ENCODE measurements around the gene CD38.

DNA sequence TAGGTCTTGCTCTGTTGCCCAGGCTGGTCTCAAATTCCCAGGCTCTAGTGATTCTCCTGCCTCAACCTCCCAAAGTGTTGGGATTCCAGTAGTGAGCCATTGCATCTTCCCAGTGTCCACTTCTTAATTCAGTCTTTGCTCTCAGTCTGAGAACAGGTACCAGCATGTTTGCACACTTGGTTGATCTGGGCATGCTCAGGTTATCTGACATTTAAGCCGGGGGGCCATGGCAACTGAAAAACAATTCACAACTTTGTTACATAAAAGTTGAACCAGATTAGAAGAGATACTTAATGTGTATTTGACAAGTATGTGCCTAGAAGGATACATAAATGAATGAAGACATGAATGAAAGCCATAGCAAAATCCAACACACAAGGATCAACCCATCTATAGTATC lies 121.4 kb downstream of the CD38 start:
- TF ChIP-seq, protein P1, sequence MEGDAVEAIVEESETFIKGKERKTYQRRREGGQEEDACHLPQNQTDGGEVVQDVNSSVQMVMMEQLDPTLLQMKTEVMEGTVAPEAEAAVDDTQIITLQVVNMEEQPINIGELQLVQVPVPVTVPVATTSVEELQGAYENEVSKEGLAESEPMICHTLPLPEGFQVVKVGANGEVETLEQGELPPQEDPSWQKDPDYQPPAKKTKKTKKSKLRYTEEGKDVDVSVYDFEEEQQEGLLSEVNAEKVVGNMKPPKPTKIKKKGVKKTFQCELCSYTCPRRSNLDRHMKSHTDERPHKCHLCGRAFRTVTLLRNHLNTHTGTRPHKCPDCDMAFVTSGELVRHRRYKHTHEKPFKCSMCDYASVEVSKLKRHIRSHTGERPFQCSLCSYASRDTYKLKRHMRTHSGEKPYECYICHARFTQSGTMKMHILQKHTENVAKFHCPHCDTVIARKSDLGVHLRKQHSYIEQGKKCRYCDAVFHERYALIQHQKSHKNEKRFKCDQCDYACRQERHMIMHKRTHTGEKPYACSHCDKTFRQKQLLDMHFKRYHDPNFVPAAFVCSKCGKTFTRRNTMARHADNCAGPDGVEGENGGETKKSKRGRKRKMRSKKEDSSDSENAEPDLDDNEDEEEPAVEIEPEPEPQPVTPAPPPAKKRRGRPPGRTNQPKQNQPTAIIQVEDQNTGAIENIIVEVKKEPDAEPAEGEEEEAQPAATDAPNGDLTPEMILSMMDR (IDR thresholded peaks at IDR 0.05; ENCODE audit: low read depth, low read length, missing input control): no peak
- TF ChIP-seq RAD21 (IDR thresholded peaks at IDR 0.05) (no peak), YY1 (IDR thresholded peaks at IDR 0.05) (no peak), FOXA1 (IDR thresholded peaks at IDR 0.05) (no peak), TAF1 (conservative IDR thresholded peaks at IDR 0.05) (no peak), RXRA (IDR thresholded peaks at IDR 0.05) (no peak), SP1 (IDR thresholded peaks at IDR 0.05) (no peak), HNF4G (IDR thresholded peaks at IDR 0.05) (no peak), JUND (IDR thresholded peaks at IDR 0.05) (no peak)
- TF ChIP-seq, protein P2, sequence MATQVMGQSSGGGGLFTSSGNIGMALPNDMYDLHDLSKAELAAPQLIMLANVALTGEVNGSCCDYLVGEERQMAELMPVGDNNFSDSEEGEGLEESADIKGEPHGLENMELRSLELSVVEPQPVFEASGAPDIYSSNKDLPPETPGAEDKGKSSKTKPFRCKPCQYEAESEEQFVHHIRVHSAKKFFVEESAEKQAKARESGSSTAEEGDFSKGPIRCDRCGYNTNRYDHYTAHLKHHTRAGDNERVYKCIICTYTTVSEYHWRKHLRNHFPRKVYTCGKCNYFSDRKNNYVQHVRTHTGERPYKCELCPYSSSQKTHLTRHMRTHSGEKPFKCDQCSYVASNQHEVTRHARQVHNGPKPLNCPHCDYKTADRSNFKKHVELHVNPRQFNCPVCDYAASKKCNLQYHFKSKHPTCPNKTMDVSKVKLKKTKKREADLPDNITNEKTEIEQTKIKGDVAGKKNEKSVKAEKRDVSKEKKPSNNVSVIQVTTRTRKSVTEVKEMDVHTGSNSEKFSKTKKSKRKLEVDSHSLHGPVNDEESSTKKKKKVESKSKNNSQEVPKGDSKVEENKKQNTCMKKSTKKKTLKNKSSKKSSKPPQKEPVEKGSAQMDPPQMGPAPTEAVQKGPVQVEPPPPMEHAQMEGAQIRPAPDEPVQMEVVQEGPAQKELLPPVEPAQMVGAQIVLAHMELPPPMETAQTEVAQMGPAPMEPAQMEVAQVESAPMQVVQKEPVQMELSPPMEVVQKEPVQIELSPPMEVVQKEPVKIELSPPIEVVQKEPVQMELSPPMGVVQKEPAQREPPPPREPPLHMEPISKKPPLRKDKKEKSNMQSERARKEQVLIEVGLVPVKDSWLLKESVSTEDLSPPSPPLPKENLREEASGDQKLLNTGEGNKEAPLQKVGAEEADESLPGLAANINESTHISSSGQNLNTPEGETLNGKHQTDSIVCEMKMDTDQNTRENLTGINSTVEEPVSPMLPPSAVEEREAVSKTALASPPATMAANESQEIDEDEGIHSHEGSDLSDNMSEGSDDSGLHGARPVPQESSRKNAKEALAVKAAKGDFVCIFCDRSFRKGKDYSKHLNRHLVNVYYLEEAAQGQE (IDR thresholded peaks at IDR 0.05): no peak
